ENCODE results near the gene PRPF6.

The PRPF6 gene

GRCh38 chr20:64035933-64036345, 55.0 kb downstream of the PRPF6 start, which contains the start of gene C20orf204:
Gene C20orf204, plus strand, starts transcription at chr20:64036182. Its CDS starts 142 bp downstream, at chr20:64036324.
- DNase-seq (ENCODE audit: low spot score): peak; percentile 56

- DNase-seq (ENCODE audit: low spot score): no peak
These were observed 55.6 kb downstream of the PRPF6 start for GRCh38 chr20:64036346-64037198.

- no peak for DNase-seq (ENCODE audit: low spot score)
These were observed 56.2 kb downstream of the PRPF6 start for GRCh38 chr20:64037199-64037497.

- peak; percentile 54 for DNase-seq (ENCODE audit: low spot score)
These were observed 56.7 kb downstream of the PRPF6 start for GRCh38 chr20:64037498-64038213.

GRCh38 chr20:64038224-64038564, 57.3 kb downstream of the PRPF6 start:
- no peak for DNase-seq (ENCODE audit: low spot score)

- peak; percentile 87 for DNase-seq (ENCODE audit: low spot score)
These were observed 57.8 kb downstream of the PRPF6 start for GRCh38 chr20:64038565-64039292.

GRCh38 chr20:64039293-64040160, 58.6 kb downstream of the PRPF6 start:
- DNase-seq (ENCODE audit: low spot score): no peak

- DNase-seq (ENCODE audit: low spot score): no peak
These were observed 59.5 kb downstream of the PRPF6 start for GRCh38 chr20:64040231-64041039.

GRCh38 chr20:64041040-64041780, 60.3 kb downstream of the PRPF6 start:
- no peak for DNase-seq (ENCODE audit: low spot score)

GRCh38 chr20:64041781-64042053, 60.8 kb downstream of the PRPF6 start:
- DNase-seq (ENCODE audit: low spot score): no peak

- no peak for DNase-seq (ENCODE audit: low spot score)
These were observed 61.3 kb downstream of the PRPF6 start for GRCh38 chr20:64042054-64042781.

GRCh38 chr20:64043768-64044167, 62.8 kb downstream of the PRPF6 start:
- no peak for DNase-seq (ENCODE audit: low spot score)

GRCh38 chr20:64044484-64045247, 63.7 kb downstream of the PRPF6 start:
- no peak for DNase-seq (ENCODE audit: low spot score)

GRCh38 chr20:64045346-64046011, 64.5 kb downstream of the PRPF6 start:
- no peak for DNase-seq (ENCODE audit: low spot score)

- no peak for DNase-seq (ENCODE audit: low spot score)
These were observed 66.1 kb downstream of the PRPF6 start for GRCh38 chr20:64047046-64047389.

- no peak for DNase-seq (ENCODE audit: low spot score)
These were observed 67.1 kb downstream of the PRPF6 start for GRCh38 chr20:64047968-64048401.

GRCh38 chr20:64048402-64049044, 67.6 kb downstream of the PRPF6 start:
- DNase-seq (ENCODE audit: low spot score): peak; percentile 62
